A673 (cell line): Measurements from ENCODE around the gene CNTN5.

Source experiments
- EZH2 ChIP-seq: fragments of 200-600 bp; sonication (generic); IDR thresholded peaks from 2 replicates; pipeline ENCODE4 v1.6.1; 2017; ENCODE audit warnings: borderline replicate concordance, low read depth, mild to moderate bottlenecking, mixed read lengths, antibody characterized with exemption, low read length; ENCODE audit not compliant: poor library complexity, severe bottlenecking
- TF ChIP-seq, protein P1 (sequence below): fragments of 300-800, 200-600 bp; sonication (generic); conservative IDR thresholded peaks from 2 replicates; pipeline ENCODE4 v1.5.1; 2017; ENCODE audit warnings: low read depth, mild to moderate bottlenecking, antibody characterized with exemption, low read length, moderate library complexity, mixed read lengths

- TF ChIP-seq EZH2, result no peak
- TF ChIP-seq, protein P1, sequence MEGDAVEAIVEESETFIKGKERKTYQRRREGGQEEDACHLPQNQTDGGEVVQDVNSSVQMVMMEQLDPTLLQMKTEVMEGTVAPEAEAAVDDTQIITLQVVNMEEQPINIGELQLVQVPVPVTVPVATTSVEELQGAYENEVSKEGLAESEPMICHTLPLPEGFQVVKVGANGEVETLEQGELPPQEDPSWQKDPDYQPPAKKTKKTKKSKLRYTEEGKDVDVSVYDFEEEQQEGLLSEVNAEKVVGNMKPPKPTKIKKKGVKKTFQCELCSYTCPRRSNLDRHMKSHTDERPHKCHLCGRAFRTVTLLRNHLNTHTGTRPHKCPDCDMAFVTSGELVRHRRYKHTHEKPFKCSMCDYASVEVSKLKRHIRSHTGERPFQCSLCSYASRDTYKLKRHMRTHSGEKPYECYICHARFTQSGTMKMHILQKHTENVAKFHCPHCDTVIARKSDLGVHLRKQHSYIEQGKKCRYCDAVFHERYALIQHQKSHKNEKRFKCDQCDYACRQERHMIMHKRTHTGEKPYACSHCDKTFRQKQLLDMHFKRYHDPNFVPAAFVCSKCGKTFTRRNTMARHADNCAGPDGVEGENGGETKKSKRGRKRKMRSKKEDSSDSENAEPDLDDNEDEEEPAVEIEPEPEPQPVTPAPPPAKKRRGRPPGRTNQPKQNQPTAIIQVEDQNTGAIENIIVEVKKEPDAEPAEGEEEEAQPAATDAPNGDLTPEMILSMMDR, result no peak
Measured at GRCh38 chr11:99671808-99672409, 651.2 kb downstream of the CNTN5 start.
